Measurements from ENCODE around the gene ANK3.

The ANK3 gene

GRCh38 chr10:60409202-60409601 lies 19.5 kb upstream of the ANK3 start:
- Histone ChIP-seq H3K4me1 (ENCODE audit: insufficient read depth, low read length) (no peaks in the 10 kb centered on the region), H3K27me3 (ENCODE audit: insufficient read depth, low read length) (no peaks in the 10 kb centered on the region), H3K27ac (ENCODE audit: low read length) (no peak overlapping the region), H3K36me3 (ENCODE audit: insufficient read depth, low read depth, low read length) (no peaks in the 10 kb centered on the region), H3K9me3 (ENCODE audit: insufficient read depth, low read depth, low read length) (no peaks in the 10 kb centered on the region), H3K4me3 (ENCODE audit: low read length) (no peak overlapping the region), H3K9ac (ENCODE audit: low read depth, low read length) (no peak overlapping the region)

- no peaks in the 10 kb centered on the region for H3K9me3 ChIP-seq (ENCODE audit: insufficient read depth, low read depth, low read length)
- no peaks in the 10 kb centered on the region for H3K27me3 ChIP-seq (ENCODE audit: insufficient read depth, low read length)
- H3K4me3 ChIP-seq (ENCODE audit: low read length): no peak overlapping the region
- H3K36me3 ChIP-seq (ENCODE audit: insufficient read depth, low read depth, low read length): no peaks in the 10 kb centered on the region
- no peak overlapping the region for H3K9ac ChIP-seq (ENCODE audit: low read depth, low read length)
- H3K4me1 ChIP-seq (ENCODE audit: insufficient read depth, low read length): no peaks in the 10 kb centered on the region
- no peak overlapping the region for H3K27ac ChIP-seq (ENCODE audit: low read length)
Measured at GRCh38 chr10:60406182-60406581, 16.5 kb upstream of the ANK3 start.

- no peaks in the 10 kb centered on the region for H3K36me3 ChIP-seq (ENCODE audit: insufficient read depth, low read depth, low read length)
- H3K9me3 ChIP-seq (ENCODE audit: insufficient read depth, low read depth, low read length): no peaks in the 10 kb centered on the region
- H3K9ac ChIP-seq (ENCODE audit: low read depth, low read length): no peak overlapping the region
- no peak overlapping the region for H3K27ac ChIP-seq (ENCODE audit: low read length)
- H3K27me3 ChIP-seq (ENCODE audit: insufficient read depth, low read length): no peaks in the 10 kb centered on the region
- no peaks in the 10 kb centered on the region for H3K4me1 ChIP-seq (ENCODE audit: insufficient read depth, low read length)
- no peak overlapping the region for H3K4me3 ChIP-seq (ENCODE audit: low read length)
Measured at GRCh38 chr10:60405172-60405571, 15.5 kb upstream of the ANK3 start.

GRCh38 chr10:60403168-60403873 lies 13.6 kb upstream of the ANK3 start:
- H3K36me3 ChIP-seq (ENCODE audit: insufficient read depth, low read depth, low read length): no peaks in the 10 kb centered on the region
- no peaks in the 10 kb centered on the region for H3K9me3 ChIP-seq (ENCODE audit: insufficient read depth, low read depth, low read length)
- H3K9ac ChIP-seq (ENCODE audit: low read depth, low read length): no peak overlapping the region
- H3K4me3 ChIP-seq (ENCODE audit: low read length): no peak overlapping the region
- no peak overlapping the region for H3K27ac ChIP-seq (ENCODE audit: low read length)
- H3K4me1 ChIP-seq (ENCODE audit: insufficient read depth, low read length): no peaks in the 10 kb centered on the region; the same call in 1 of the 2 replicates
- no peaks in the 10 kb centered on the region for H3K27me3 ChIP-seq (ENCODE audit: insufficient read depth, low read length)

GRCh38 chr10:60400366-60400765 lies 10.7 kb upstream of the ANK3 start:
- H3K36me3 ChIP-seq (ENCODE audit: insufficient read depth, low read depth, low read length): no peaks in the 10 kb centered on the region
- no peaks in the 10 kb centered on the region for H3K9me3 ChIP-seq (ENCODE audit: insufficient read depth, low read depth, low read length)
- no peak overlapping the region for H3K4me3 ChIP-seq (ENCODE audit: low read length)
- H3K4me1 ChIP-seq (ENCODE audit: insufficient read depth, low read length): no peaks in the 10 kb centered on the region; the same call in 1 of the 2 replicates
- H3K27ac ChIP-seq (ENCODE audit: low read length): no peak overlapping the region
- no peaks in the 10 kb centered on the region for H3K27me3 ChIP-seq (ENCODE audit: insufficient read depth, low read length)
- H3K9ac ChIP-seq (ENCODE audit: low read depth, low read length): no peak overlapping the region

- Histone ChIP-seq H3K27ac (ENCODE audit: low read length) (no peak overlapping the region), H3K36me3 (ENCODE audit: insufficient read depth, low read depth, low read length) (no peaks in the 10 kb centered on the region), H3K4me1 (ENCODE audit: insufficient read depth, low read length) (no peaks in the 10 kb centered on the region; the same call in 1 of the 2 replicates), H3K27me3 (ENCODE audit: insufficient read depth, low read length) (no peaks in the 10 kb centered on the region), H3K4me3 (ENCODE audit: low read length) (no peak overlapping the region), H3K9ac (ENCODE audit: low read depth, low read length) (no peak overlapping the region), H3K9me3 (ENCODE audit: insufficient read depth, low read depth, low read length) (no peaks in the 10 kb centered on the region)
Measured at GRCh38 chr10:60399328-60399727, 9.7 kb upstream of the ANK3 start.

- no peaks in the 10 kb centered on the region for H3K36me3 ChIP-seq (ENCODE audit: insufficient read depth, low read depth, low read length)
- no peak overlapping the region for H3K9ac ChIP-seq (ENCODE audit: low read depth, low read length)
- no peak overlapping the region for H3K4me3 ChIP-seq (ENCODE audit: low read length)
- no peaks in the 10 kb centered on the region for H3K27me3 ChIP-seq (ENCODE audit: insufficient read depth, low read length)
- H3K9me3 ChIP-seq (ENCODE audit: insufficient read depth, low read depth, low read length): no peaks in the 10 kb centered on the region
- H3K27ac ChIP-seq (ENCODE audit: low read length): no peak overlapping the region
- H3K4me1 ChIP-seq (ENCODE audit: insufficient read depth, low read length): no peaks in the 10 kb centered on the region; the same call in 1 of the 2 replicates
Measured at GRCh38 chr10:60397792-60398191, 8.1 kb upstream of the ANK3 start.

GRCh38 chr10:60396766-60397165 lies 7.1 kb upstream of the ANK3 start:
- Histone ChIP-seq H3K27me3 (ENCODE audit: insufficient read depth, low read length) (no peaks in the 10 kb centered on the region), H3K27ac (ENCODE audit: low read length) (no peak overlapping the region), H3K9ac (ENCODE audit: low read depth, low read length) (no peak overlapping the region), H3K36me3 (ENCODE audit: insufficient read depth, low read depth, low read length) (no peaks in the 10 kb centered on the region), H3K9me3 (ENCODE audit: insufficient read depth, low read depth, low read length) (no peaks in the 10 kb centered on the region), H3K4me3 (ENCODE audit: low read length) (no peak overlapping the region), H3K4me1 (ENCODE audit: insufficient read depth, low read length) (no peaks in the 10 kb centered on the region; the same call in 1 of the 2 replicates)

- Histone ChIP-seq H3K27me3 (ENCODE audit: insufficient read depth, low read length) (no peaks in the 10 kb centered on the region), H3K4me1 (ENCODE audit: insufficient read depth, low read length) (no peaks in the 10 kb centered on the region; the same call in 1 of the 2 replicates), H3K9me3 (ENCODE audit: insufficient read depth, low read depth, low read length) (no peaks in the 10 kb centered on the region), H3K9ac (ENCODE audit: low read depth, low read length) (no peak overlapping the region), H3K27ac (ENCODE audit: low read length) (no peak overlapping the region), H3K4me3 (ENCODE audit: low read length) (no peak overlapping the region), H3K36me3 (ENCODE audit: insufficient read depth, low read depth, low read length) (no peaks in the 10 kb centered on the region)
Measured at GRCh38 chr10:60395711-60396110, 6.0 kb upstream of the ANK3 start.

GRCh38 chr10:60394446-60394845 lies 4.8 kb upstream of the ANK3 start:
- H3K27me3 ChIP-seq (ENCODE audit: insufficient read depth, low read length): no peaks in the 10 kb centered on the region
- H3K4me1 ChIP-seq (ENCODE audit: insufficient read depth, low read length): peaks cover 4% of the 10 kb centered on the region; the same call in 1 of the 2 replicates
- H3K9me3 ChIP-seq (ENCODE audit: insufficient read depth, low read depth, low read length): no peaks in the 10 kb centered on the region
- H3K9ac ChIP-seq (ENCODE audit: low read depth, low read length): no peak overlapping the region
- no peaks in the 10 kb centered on the region for H3K36me3 ChIP-seq (ENCODE audit: insufficient read depth, low read depth, low read length)
- H3K4me3 ChIP-seq (ENCODE audit: low read length): no peak overlapping the region
- H3K27ac ChIP-seq (ENCODE audit: low read length): no peak overlapping the region

GRCh38 chr10:60390224-60390626 lies 550 bp upstream of the ANK3 start:
- H3K4me1 ChIP-seq (ENCODE audit: insufficient read depth, low read length): peaks cover 16% of the 10 kb centered on the region; the same call in 1 of the 2 replicates
- H3K4me3 ChIP-seq (ENCODE audit: low read length): no peak overlapping the region
- H3K9ac ChIP-seq (ENCODE audit: low read depth, low read length): no peak overlapping the region
- no peaks in the 10 kb centered on the region for H3K36me3 ChIP-seq (ENCODE audit: insufficient read depth, low read depth, low read length)
- H3K27me3 ChIP-seq (ENCODE audit: insufficient read depth, low read length): peaks cover 10% of the 10 kb centered on the region; the same call in 1 of the 2 replicates
- no peaks in the 10 kb centered on the region for H3K9me3 ChIP-seq (ENCODE audit: insufficient read depth, low read depth, low read length)
- no peak overlapping the region for H3K27ac ChIP-seq (ENCODE audit: low read length)

GRCh38 chr10:60388709-60389301 lies 870 bp downstream of the ANK3 start:
- Histone ChIP-seq H3K36me3 (ENCODE audit: insufficient read depth, low read depth, low read length) (no peaks in the 10 kb centered on the region), H3K9me3 (ENCODE audit: insufficient read depth, low read depth, low read length) (no peaks in the 10 kb centered on the region), H3K27me3 (ENCODE audit: insufficient read depth, low read length) (peaks cover 10% of the 10 kb centered on the region; the same call in 1 of the 2 replicates), H3K27ac (ENCODE audit: low read length) (no peak overlapping the region), H3K4me1 (ENCODE audit: insufficient read depth, low read length) (peaks cover 16% of the 10 kb centered on the region; the same call in 1 of the 2 replicates), H3K4me3 (ENCODE audit: low read length) (no peak overlapping the region), H3K9ac (ENCODE audit: low read depth, low read length) (no peak overlapping the region)
